ENCODE data around the gene CDC34. TPM values are rescaled to one million over a fixed set of nuclear protein-coding genes. Genes with fewer than 3 reads are reported as not detected.

The CDC34 gene
- total RNA-seq, 4 donors from 2014 or later = 72.0 to 116 (median 103) TPM

GRCh38 chr19:590396-590745 lies 58.8 kb downstream of the CDC34 start:
- H3K36me3 ChIP-seq = no peaks in the 10 kb centered on the region
- no peak for DNase-seq
- 2% methylated on average over 22 of the region's 50 CpGs; no CpG with 5 or more reads in 1 of the 2 donors for WGBS, 2 donors (ENCODE audit: low coverage in 1 of 2)
- H3K27ac ChIP-seq = no peak overlapping the region
- peak overlapping the region in 1 of 4 donors; percentile 21 for H3K4me3 ChIP-seq
- peaks cover 91% of the 10 kb centered on the region for H3K27me3 ChIP-seq
- TF ChIP-seq POLR2A (IDR thresholded peaks at IDR 0.05) (no peak), CTCF (IDR thresholded peaks at IDR 0.05) (no peak), EP300 (IDR thresholded peaks at IDR 0.05; ENCODE audit: low read depth) (no peak), POLR2AphosphoS5 (IDR thresholded peaks at IDR 0.05) (no peak)
- peaks cover 7 to 27% (median 19%) of the 10 kb centered on the region in 4 donors for H3K4me1 ChIP-seq
- in situ Hi-C loops (cut with MboI; ENCODE audit: low pct_ligation_motif_present in 1 of 4, low pct_unique_long_range_greater_than_20kb in 1 of 4, low sequenced_read_pairs in 3 of 4) = no loop called here
- intact Hi-C loops (cut with DNase I; ENCODE audit: low total_unique reads) = no loop called here
- no peaks in the 10 kb centered on the region for H3K9me3 ChIP-seq

- WGBS, 2 donors (ENCODE audit: low coverage in 1 of 2) = 15% methylated on average over 36 of the region's 41 CpGs; no CpG with 5 or more reads in 1 of the 2 donors
- no peaks in the 10 kb centered on the region for H3K9me3 ChIP-seq
- TF ChIP-seq POLR2A (IDR thresholded peaks at IDR 0.05) = no peak
- TF ChIP-seq POLR2AphosphoS5 (IDR thresholded peaks at IDR 0.05) = no peak
- no peak for TF ChIP-seq CTCF (IDR thresholded peaks at IDR 0.05)
- no peak for TF ChIP-seq EP300 (IDR thresholded peaks at IDR 0.05; ENCODE audit: low read depth)
- H3K4me3 ChIP-seq = peak overlapping the region in 1 of 4 donors; percentile 21
- intact Hi-C loops (cut with DNase I; ENCODE audit: low total_unique reads) = no loop called here
- in situ Hi-C loops (cut with MboI; ENCODE audit: low pct_ligation_motif_present in 1 of 4, low pct_unique_long_range_greater_than_20kb in 1 of 4, low sequenced_read_pairs in 3 of 4) = no loop called here
- H3K36me3 ChIP-seq = no peaks in the 10 kb centered on the region
- H3K27me3 ChIP-seq = peaks cover 92% of the 10 kb centered on the region
- no peak overlapping the region for H3K27ac ChIP-seq
- no peak for DNase-seq
- peaks cover 7 to 27% (median 19%) of the 10 kb centered on the region in 4 donors for H3K4me1 ChIP-seq
These were observed 59.2 kb downstream of the CDC34 start for GRCh38 chr19:590750-591098.

- DNase-seq = no peak
- in situ Hi-C loops (cut with MboI; ENCODE audit: low pct_ligation_motif_present in 1 of 4, low pct_unique_long_range_greater_than_20kb in 1 of 4, low sequenced_read_pairs in 3 of 4) = no loop called here
- no peak overlapping the region for H3K4me3 ChIP-seq
- peaks cover 7 to 27% (median 19%) of the 10 kb centered on the region in 4 donors for H3K4me1 ChIP-seq
- H3K27ac ChIP-seq = no peak overlapping the region
- peaks cover 93% of the 10 kb centered on the region for H3K27me3 ChIP-seq
- H3K9me3 ChIP-seq = no peaks in the 10 kb centered on the region
- WGBS, 2 donors (ENCODE audit: low coverage in 1 of 2) = 0 to 47% methylated on average over 1 to 75 of the region's 75 CpGs
- TF ChIP-seq POLR2A (IDR thresholded peaks at IDR 0.05) (no peak), EP300 (IDR thresholded peaks at IDR 0.05; ENCODE audit: low read depth) (no peak), CTCF (IDR thresholded peaks at IDR 0.05) (no peak), POLR2AphosphoS5 (IDR thresholded peaks at IDR 0.05) (no peak)
- intact Hi-C loops (cut with DNase I; ENCODE audit: low total_unique reads) = no loop called here
- H3K36me3 ChIP-seq = no peaks in the 10 kb centered on the region
These were observed 59.8 kb downstream of the CDC34 start for GRCh38 chr19:591099-591958.

Other genes starting within 250 kb of the CDC34 start
- gene PLPP2, start 240.4 kb upstream of the CDC34 start, total RNA-seq = 100 to 1,000 TPM; 130 to 190 (median 159) TPM
- 10 to 100 TPM in 3 of 4 donors, 1 to 10 TPM in 1; 8.2 to 41.1 (median 16.7) TPM for gene MIER2, start 187.0 kb upstream of the CDC34 start, total RNA-seq
- gene C2CD4C, start 122.6 kb upstream of the CDC34 start, total RNA-seq = under 1 TPM in 2 of 4 donors, not detected in 2; 0.55 to 0.79 TPM
- 10 to 100 TPM in 3 of 4 donors, 1 to 10 TPM in 1; 6.3 to 30.3 (median 11.1) TPM for gene SHC2, start 70.7 kb upstream of the CDC34 start, total RNA-seq
- 1 to 10 TPM in 3 of 4 donors, under 1 TPM in 1; 0.68 to 6.7 (median 2.9) TPM for gene MADCAM1, start 35.3 kb upstream of the CDC34 start, total RNA-seq
- gene TPGS1, start 24.3 kb upstream of the CDC34 start, total RNA-seq = 100 to 1,000 TPM in 1 of 4 donors, 10 to 100 TPM in 3; 18.0 to 103 (median 43.8) TPM
- gene GZMM, start 12.3 kb downstream of the CDC34 start, total RNA-seq = 1 to 10 TPM in 2 of 4 donors, not detected in 2; 1.1 to 1.8 TPM
- 1,000 to 10,000 TPM in 3 of 4 donors, 100 to 1,000 TPM in 1; 909 to 2,228 (median 1,224) TPM for gene BSG, start 40.8 kb downstream of the CDC34 start, total RNA-seq
- under 1 TPM in 3 of 4 donors, not detected in 1; 0.14 to 1.00 (median 0.64) TPM for gene HCN2, start 58.1 kb downstream of the CDC34 start, total RNA-seq
- gene POLRMT, start 101.8 kb downstream of the CDC34 start, total RNA-seq = 100 to 1,000 TPM in 1 of 4 donors, 10 to 100 TPM in 3; 45.9 to 114 (median 63.9) TPM
- not detected for gene FGF22, start 108.1 kb downstream of the CDC34 start, total RNA-seq
- gene RNF126, start 131.5 kb downstream of the CDC34 start, total RNA-seq = 100 to 1,000 TPM in 2 of 4 donors, 10 to 100 TPM in 2; 88.6 to 148 (median 102) TPM
- 10 to 100 TPM; 14.1 to 37.9 (median 31.2) TPM for gene FSTL3, start 144.6 kb downstream of the CDC34 start, total RNA-seq
- not detected for gene PRSS57, start 163.7 kb downstream of the CDC34 start, total RNA-seq
- 10 to 100 TPM; 14.1 to 99.3 (median 29.8) TPM for gene PALM, start 177.2 kb downstream of the CDC34 start, total RNA-seq
- gene MISP, start 219.4 kb downstream of the CDC34 start, total RNA-seq = 100 to 1,000 TPM; 197 to 501 (median 402) TPM